Measurements from ENCODE around the gene CCR7.
A peak's percentile ranks its signal among the peaks of the same experiment; 100 is the strongest.

The CCR7 gene

GRCh38 chr17:40556198-40556661, 9.0 kb downstream of the CCR7 start:
- Mint-ChIP-seq H3K4me1 (ENCODE audit: low read depth in 2 of 2) (peaks cover 33 to 56% of the 10 kb centered on the region in 2 donors), H3K36me3 (ENCODE audit: insufficient read depth) (peaks cover 27% of the 10 kb centered on the region), H3K4me3 (no peak overlapping the region), H3K27ac (peak overlapping the region in 1 of 2 donors; percentile 76), H3K27me3 (no peaks in the 10 kb centered on the region), H3K9me3 (no peaks in the 10 kb centered on the region)
- DNase-seq, result no peak
- ATAC-seq (replicated peaks), result no peak

GRCh38 chr17:40555296-40556190, 9.7 kb downstream of the CCR7 start:
- no peaks in the 10 kb centered on the region for H3K27me3 Mint-ChIP-seq

GRCh38 chr17:40554646-40555295, 10.5 kb downstream of the CCR7 start:
- no peak for ATAC-seq (replicated peaks)
- H3K9me3 Mint-ChIP-seq, result no peaks in the 10 kb centered on the region
- H3K36me3 Mint-ChIP-seq (ENCODE audit: insufficient read depth), result peaks cover 12% of the 10 kb centered on the region
- DNase-seq, result no peak
- H3K27me3 Mint-ChIP-seq, result no peaks in the 10 kb centered on the region
- peak overlapping the region; percentile 85 for H3K27ac Mint-ChIP-seq
- H3K4me1 Mint-ChIP-seq (ENCODE audit: low read depth in 2 of 2), result peaks cover 25 to 51% of the 10 kb centered on the region in 2 donors
- peak overlapping the region; percentile 70 to 78 for H3K4me3 Mint-ChIP-seq

More at GRCh38 chr17:40555296-40556190, 9.7 kb downstream of the CCR7 start:
- Mint-ChIP-seq H3K27ac (peak overlapping the region in 1 of 2 donors; percentile 85), H3K4me3 (no peak overlapping the region), H3K36me3 (ENCODE audit: insufficient read depth) (peaks cover 20% of the 10 kb centered on the region), H3K9me3 (no peaks in the 10 kb centered on the region), H3K4me1 (ENCODE audit: low read depth in 2 of 2) (peaks cover 26 to 55% of the 10 kb centered on the region in 2 donors)
- DNase-seq (no peak), ATAC-seq (replicated peaks) (no peak)

- no peak for DNase-seq
- Mint-ChIP-seq H3K9me3 (no peaks in the 10 kb centered on the region), H3K4me3 (peak overlapping the region; percentile 70 to 78), H3K27ac (peak overlapping the region; percentile 85), H3K27me3 (no peaks in the 10 kb centered on the region), H3K4me1 (ENCODE audit: low read depth in 2 of 2) (peaks cover 29 to 51% of the 10 kb centered on the region in 2 donors), H3K36me3 (ENCODE audit: insufficient read depth) (peaks cover 10% of the 10 kb centered on the region)
- ATAC-seq (replicated peaks), result peak; percentile 58
These were observed 11.4 kb downstream of the CCR7 start for GRCh38 chr17:40553694-40554534.

GRCh38 chr17:40552806-40553693, 12.2 kb downstream of the CCR7 start:
- Mint-ChIP-seq H3K36me3 (ENCODE audit: insufficient read depth) (peaks cover 10% of the 10 kb centered on the region), H3K4me3 (peak overlapping the region; percentile 70 to 78)
- DNase-seq, result no peak

GRCh38 chr17:40551879-40552768, 13.1 kb downstream of the CCR7 start:
- H3K4me3 Mint-ChIP-seq, result no peak overlapping the region
- no peak for DNase-seq

More at GRCh38 chr17:40552806-40553693, 12.2 kb downstream of the CCR7 start:
- H3K27ac Mint-ChIP-seq, result peak overlapping the region; percentile 85
- no peak for ATAC-seq (replicated peaks)
- H3K27me3 Mint-ChIP-seq, result no peaks in the 10 kb centered on the region
- H3K9me3 Mint-ChIP-seq, result no peaks in the 10 kb centered on the region
- peaks cover 36 to 58% of the 10 kb centered on the region in 2 donors for H3K4me1 Mint-ChIP-seq (ENCODE audit: low read depth in 2 of 2)

DNA sequence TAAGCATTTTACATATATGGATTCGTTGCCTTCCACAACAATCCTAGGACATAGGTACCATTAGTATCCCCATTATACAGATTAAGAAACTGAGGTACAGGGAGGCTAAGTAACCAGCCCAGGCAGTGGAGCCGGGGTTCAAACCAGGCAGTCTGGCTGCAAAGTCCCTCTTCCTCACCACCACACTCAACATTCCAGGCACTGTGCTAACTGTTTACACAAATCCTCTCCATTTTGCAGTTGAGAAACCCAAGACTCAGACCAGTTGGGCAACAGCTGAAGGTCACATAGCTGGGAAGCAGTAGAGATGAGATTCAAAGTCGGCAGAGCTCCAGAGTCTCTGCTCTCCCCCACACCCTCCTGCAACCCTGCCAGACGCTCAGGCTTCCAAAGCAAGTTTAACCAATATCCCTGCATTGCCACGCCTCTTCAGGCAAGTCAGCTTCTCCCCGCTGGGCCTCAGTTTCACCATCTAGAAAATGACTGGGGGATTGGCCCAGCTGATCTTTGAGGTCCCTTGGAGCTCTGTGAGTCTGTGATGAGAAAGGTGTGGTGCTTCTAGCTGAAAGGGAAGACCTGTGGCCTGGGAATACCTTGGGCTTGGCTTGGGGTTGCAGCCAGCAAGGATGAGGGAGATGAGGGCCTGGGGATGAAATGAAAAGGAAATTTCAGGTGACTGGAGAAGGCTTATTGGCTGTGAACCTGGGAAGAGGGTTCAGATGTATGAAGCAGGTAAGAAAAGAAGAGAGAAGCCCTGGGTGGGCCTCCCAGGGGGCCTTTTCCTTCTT, 14.0 kb downstream of the CCR7 start:
- peaks cover 49 to 70% of the 10 kb centered on the region in 2 donors for H3K4me1 Mint-ChIP-seq (ENCODE audit: low read depth in 2 of 2)
- H3K9me3 Mint-ChIP-seq, result no peaks in the 10 kb centered on the region
- no peak overlapping the region for H3K27ac Mint-ChIP-seq
- H3K36me3 Mint-ChIP-seq (ENCODE audit: insufficient read depth), result peaks cover 13% of the 10 kb centered on the region
- ATAC-seq (replicated peaks), result no peak
- H3K4me3 Mint-ChIP-seq, result no peak overlapping the region
- no peak for DNase-seq
- no peaks in the 10 kb centered on the region for H3K27me3 Mint-ChIP-seq

More at GRCh38 chr17:40551879-40552768, 13.1 kb downstream of the CCR7 start:
- H3K4me1 Mint-ChIP-seq (ENCODE audit: low read depth in 2 of 2), result peaks cover 46 to 67% of the 10 kb centered on the region in 2 donors
- ATAC-seq (replicated peaks), result no peak
- no peaks in the 10 kb centered on the region for H3K9me3 Mint-ChIP-seq
- no peaks in the 10 kb centered on the region for H3K27me3 Mint-ChIP-seq
- H3K27ac Mint-ChIP-seq, result no peak overlapping the region
- peaks cover 13% of the 10 kb centered on the region for H3K36me3 Mint-ChIP-seq (ENCODE audit: insufficient read depth)

DNA sequence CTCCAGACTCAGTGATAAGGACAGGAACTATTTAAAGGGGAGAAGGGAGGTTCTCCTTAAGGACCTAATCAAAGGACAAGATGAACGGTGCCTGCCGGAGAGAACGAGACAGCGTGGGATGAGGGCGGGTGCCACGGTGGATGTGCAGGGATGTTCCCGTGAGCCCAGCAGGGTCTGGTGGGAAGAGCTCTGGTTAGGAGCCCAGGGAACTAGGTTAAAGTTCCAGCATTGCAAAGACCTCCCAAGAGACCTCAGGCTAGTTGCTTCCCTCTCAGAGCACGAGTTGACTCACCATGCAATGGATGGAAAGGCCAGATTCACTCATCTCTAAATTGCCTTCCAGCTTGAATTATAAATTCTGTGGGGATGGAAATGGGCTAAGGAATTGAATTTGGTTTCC, 14.7 kb downstream of the CCR7 start:
- no peak for ATAC-seq (replicated peaks)
- peak overlapping the region in 1 of 2 donors; percentile 23 for H3K4me3 Mint-ChIP-seq

DNA sequence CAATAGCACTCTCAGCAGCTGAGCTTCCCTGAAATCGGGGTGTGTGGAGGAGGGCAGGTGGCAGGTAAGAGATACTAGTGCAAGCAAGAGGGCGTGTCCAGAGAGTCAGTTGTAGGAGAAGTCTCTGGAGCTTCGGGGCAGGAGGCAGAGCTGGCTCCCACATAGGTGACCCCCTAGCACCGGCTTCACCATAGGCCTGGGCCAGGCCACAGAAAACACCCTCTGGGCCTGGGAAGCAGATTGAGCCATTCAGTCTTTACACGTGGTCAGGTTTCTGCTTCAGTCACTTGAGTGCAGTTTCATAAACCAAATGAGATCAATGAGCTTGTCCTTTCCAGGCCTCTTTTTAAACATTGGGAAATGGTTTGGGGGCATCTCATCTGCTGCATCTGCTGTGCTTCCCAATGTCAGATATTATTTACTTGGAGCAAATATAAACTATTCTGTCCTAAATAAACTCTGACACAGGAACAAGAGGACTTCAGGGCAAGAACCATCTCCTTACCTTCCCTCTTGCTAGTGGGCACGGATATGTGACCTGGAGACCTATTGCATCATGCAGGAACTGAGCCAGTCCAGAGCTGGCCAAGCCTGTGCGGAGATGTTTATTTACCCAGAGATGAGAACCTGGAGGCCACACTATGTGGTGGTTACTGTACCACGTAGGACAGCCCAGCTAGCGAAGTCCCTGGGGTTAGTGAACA, 16.1 kb downstream of the CCR7 start:
- H3K27ac Mint-ChIP-seq, result peak overlapping the region; percentile 22 to 91
- H3K27me3 Mint-ChIP-seq, result no peaks in the 10 kb centered on the region
- DNase-seq, result no peak
- H3K36me3 Mint-ChIP-seq (ENCODE audit: insufficient read depth), result peaks cover 14% of the 10 kb centered on the region
- H3K4me1 Mint-ChIP-seq (ENCODE audit: low read depth in 2 of 2), result peaks cover 41 to 62% of the 10 kb centered on the region in 2 donors
- H3K4me3 Mint-ChIP-seq, result peak overlapping the region in 1 of 2 donors; percentile 55
- no peak for ATAC-seq (replicated peaks)
- no peaks in the 10 kb centered on the region for H3K9me3 Mint-ChIP-seq

More for the DNA sequence above, 14.7 kb downstream of the CCR7 start:
- H3K27me3 Mint-ChIP-seq, result no peaks in the 10 kb centered on the region
- H3K36me3 Mint-ChIP-seq (ENCODE audit: insufficient read depth), result peaks cover 13% of the 10 kb centered on the region
- H3K9me3 Mint-ChIP-seq, result no peaks in the 10 kb centered on the region
- peaks cover 49 to 73% of the 10 kb centered on the region in 2 donors for H3K4me1 Mint-ChIP-seq (ENCODE audit: low read depth in 2 of 2)
- no peak overlapping the region for H3K27ac Mint-ChIP-seq
- no peak for DNase-seq

DNA sequence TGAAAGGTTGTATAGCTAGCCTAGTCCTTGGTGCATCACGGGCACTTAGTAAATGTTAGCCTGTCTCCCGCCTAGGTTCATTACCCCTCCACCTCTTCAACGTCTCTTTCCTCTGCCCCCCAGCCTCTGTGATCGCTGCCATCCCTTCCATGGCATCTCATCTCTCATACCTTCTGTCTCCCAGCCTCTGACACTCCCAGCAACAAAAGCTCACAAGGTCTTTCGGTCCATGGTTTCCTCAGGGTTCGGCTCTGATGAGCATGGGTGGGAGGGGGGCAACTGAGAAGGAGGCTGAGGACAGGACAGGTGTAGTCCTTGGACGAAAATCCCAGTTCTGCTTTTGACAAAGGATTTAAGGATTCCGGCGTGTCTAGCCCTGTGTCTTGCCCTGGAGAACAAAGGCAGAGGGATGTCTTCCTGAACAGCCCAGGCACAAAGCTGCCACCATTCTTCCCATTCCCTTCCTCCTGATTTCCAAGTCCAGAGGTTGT, 16.7 kb downstream of the CCR7 start:
- peak overlapping the region; percentile 22 to 91 for H3K27ac Mint-ChIP-seq
- peaks cover 15% of the 10 kb centered on the region for H3K36me3 Mint-ChIP-seq (ENCODE audit: insufficient read depth)
- no peaks in the 10 kb centered on the region for H3K27me3 Mint-ChIP-seq
- ATAC-seq (replicated peaks) (no peak), DNase-seq (no peak)
- H3K9me3 Mint-ChIP-seq, result no peaks in the 10 kb centered on the region
- H3K4me3 Mint-ChIP-seq, result peak overlapping the region; percentile 2 to 55
- H3K4me1 Mint-ChIP-seq (ENCODE audit: low read depth in 2 of 2), result peaks cover 35 to 56% of the 10 kb centered on the region in 2 donors
